Measurements from ENCODE around the gene NT5C3B.
"Not testable (repeated sequence)": the region's sequence is repeated elsewhere in the genome, so short reads cannot be mapped to it uniquely, and the experiment has no call there.

The NT5C3B gene

DNA sequence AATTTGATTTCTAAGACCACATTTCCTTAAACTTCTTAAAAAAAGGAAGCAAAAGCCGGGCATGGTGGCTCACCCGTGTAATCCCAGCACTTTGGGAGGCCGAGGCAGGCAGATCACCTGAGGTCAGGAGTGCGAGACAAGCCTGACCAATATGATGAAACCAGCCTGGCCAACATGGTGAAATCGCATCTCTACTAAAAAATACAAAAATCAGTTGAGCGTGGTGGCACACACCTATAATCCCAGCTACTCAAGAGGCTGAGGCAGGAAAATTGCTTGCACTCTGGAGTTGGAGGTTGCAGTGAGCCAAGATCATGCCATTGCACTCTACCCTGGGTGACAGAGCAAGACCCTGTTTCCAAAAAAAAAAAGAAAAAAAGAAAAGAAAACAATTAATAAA lies 4.7 kb upstream of the NT5C3B start:
- not testable (repeated sequence) for DNase-seq (ENCODE audit: low read depth in 1 of 2, low spot score in 1 of 2)

DNA sequence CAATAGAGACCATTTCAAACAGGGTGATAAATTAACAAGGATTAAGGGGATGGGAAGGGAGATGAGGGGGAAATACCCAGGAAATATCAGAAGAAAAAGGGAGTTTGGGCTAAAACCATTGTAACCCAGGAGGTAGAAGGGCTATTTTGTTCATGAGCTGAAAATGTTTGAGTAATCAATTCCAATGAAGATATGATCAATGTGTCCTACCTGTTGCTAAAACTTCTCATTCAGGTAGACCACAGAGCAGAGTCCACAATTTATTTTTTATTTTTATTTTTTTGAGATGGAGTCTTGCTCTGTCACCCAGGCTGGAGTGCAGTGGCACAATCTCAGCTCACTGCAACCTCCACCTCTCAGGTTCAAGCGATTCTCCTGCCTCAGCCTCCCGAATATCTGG lies 3.4 kb upstream of the NT5C3B start:
- not testable (repeated sequence) for DNase-seq (ENCODE audit: low read depth in 1 of 2, low spot score in 1 of 2)

DNA sequence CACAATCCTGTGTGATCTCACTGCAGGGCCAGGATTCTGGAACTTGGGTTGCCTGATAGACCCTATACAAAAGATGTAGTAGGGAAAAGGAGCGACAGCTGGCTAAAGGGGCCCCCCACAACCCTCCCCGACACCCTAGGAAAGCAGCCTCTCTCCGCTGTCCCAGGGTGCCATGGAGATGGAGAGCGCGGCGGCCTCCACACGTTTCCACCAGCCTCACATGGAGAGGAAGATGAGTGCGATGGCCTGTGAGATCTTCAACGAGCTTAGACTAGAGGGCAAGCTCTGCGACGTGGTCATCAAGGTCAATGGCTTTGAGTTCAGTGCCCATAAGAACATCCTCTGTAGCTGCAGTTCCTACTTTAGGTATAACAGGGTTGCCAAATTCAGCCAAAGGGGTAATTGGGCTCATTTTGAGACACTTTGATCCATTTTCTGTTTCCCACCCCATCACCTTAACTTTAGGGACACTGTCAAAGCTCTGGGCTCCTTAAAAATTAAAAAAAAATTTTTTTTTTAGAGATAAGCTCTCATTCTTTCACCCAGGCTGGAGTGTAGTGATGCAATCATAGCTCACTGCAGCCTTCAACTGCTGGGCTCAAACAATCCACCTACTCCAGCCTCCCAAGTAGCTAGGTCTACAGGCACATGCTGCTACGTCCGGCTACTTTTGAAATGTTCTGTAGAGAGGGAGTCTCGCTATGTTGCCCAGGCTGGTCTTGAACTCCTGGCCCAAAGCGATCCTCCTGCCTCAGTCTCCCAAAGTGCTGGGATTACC lies 1.9 kb upstream of the NT5C3B start, which contains the start of gene KLHL10:
Gene KLHL10 (plus strand): TSS at position 65 of the 778 bp plus-strand sequence. CDS start 108 bp downstream, at position 173.
- no peak for DNase-seq (ENCODE audit: low read depth in 1 of 2, low spot score in 1 of 2)

DNA sequence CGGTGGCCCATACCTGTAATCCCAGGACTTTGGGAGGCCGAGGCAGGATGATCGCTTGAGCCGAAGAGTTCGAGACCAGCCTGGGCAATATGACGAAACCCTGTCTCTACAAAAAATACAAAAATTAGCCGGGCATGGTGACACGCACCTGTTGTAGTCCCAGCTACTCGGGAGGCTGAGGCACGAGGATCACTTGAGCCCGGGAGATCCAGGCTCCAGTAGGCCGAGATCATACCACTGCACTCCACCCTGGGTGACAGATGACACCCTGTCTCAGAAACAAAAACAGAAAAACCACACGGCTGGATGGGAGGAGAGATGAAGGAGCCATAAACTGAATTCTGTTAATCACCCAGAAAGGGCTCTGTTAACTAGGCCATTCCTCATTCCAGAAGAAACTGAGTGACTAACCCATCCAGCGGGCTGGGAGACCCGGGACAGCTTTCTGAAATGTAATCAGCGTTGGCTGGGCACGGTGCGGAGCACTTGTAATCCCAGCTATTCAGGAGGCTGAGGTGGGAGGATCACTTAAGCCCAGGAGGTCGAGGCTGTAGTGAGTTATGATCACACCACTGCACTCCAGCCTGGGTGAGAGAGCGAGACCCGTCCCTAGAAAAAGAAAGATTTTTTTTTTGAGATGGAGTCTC lies 641 bp upstream of the NT5C3B start:
- DNase-seq (ENCODE audit: low read depth in 1 of 2, low spot score in 1 of 2), result no peak

DNA sequence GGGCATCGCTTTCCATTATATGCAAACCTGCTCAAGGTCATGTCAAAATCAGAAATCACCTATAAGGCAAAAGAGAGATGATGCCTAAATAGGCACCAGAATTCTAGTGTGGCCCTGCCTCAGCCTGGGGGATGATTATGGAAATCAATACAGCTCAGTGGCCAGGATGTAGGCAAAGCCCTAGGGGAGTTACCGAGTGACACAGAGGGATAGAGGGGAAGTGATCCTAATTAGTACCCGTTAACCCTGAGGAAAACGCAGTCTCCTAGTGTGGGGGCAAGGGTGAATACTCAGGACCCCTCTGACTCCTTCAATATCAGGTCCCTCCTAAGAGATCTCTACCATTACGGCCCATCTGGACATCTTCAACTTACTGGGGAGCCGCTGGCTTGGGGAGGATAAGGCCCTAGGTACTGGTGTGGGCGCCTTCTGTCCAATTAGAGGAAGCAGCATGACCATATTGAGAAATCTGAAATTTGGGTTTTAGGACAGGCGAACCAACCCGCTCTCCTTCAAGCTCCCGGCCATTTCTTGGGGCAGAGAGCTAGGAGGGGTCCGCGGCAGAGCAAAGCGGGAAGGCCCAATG lies 725 bp downstream of the NT5C3B start:
- DNase-seq (ENCODE audit: low read depth in 1 of 2, low spot score in 1 of 2), result no peak

DNA sequence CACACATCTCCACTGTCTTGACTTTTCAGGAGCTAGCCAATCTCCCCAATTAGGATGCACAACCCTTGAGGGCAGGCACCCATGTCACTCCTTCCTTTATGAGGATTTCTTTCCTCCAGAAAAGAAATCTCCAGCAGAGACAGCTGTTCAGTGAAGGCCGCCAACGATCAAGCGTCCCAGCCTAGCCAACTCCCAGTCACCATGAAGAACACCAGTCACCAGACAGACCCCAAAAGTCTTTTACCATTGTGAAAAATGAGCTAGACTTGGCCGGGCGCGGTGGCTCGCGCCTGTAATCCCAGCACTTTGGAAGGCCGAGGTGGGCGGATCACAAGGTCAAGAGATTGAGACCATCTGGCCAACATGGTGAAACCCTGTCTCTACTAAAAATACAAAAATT lies 6.1 kb downstream of the NT5C3B start:
- not testable (repeated sequence) for DNase-seq (ENCODE audit: low read depth in 1 of 2, low spot score in 1 of 2)

DNA sequence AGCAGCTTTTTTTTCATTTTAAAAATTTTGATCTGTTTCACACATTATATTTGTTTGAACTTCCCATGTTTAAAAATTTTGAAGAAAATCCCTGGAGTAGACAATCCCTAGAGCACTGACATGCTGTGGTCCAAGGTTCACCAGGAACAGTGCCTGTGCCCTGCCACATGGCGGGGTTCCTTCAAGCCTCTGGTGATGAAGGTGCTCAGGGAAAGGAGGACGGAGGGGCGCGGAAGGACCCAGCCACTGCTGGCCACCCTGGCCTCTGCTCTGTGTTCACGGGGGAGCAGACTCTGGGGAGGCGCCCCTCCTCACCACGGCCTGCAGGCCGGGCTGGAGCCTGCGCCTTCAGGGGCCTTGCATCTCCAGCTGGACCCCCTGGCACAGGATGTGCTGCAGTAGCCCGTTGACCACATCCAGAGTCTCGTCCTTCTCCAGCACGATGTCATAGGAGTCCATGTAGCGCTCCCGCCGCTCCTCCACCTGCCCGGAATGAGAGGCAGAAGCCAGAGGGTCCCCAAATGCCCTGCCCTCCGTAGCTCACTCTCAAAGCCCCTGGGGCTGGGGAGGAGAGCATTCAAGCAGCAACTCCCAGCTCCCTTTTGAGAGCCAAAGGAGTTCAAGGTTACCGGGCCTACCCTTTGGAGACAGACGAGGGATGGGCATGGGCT lies 10.7 kb downstream of the NT5C3B start:
- DNase-seq (ENCODE audit: low read depth in 1 of 2, low spot score in 1 of 2), result no peak

DNA sequence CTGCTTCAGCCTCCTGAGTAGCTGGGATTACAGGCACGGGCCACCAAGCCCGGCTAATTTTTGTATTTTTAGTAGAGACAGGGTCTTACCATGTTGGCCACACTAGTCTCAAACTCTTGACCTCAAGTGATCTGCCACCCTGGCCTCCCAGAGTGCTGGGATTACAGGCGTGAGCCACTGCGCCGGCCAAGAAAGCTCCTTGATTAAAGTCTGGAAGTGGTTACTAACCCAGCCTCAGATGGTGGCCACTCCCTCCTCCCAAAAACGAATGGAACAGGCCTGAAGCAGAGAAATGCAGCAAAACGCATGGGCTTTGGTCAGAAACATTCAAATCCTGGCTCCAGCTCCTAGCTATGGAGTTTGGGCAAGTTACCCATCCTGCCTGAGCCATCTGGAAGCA lies 11.9 kb downstream of the NT5C3B start:
- no peak for DNase-seq (ENCODE audit: low read depth in 1 of 2, low spot score in 1 of 2)

DNA sequence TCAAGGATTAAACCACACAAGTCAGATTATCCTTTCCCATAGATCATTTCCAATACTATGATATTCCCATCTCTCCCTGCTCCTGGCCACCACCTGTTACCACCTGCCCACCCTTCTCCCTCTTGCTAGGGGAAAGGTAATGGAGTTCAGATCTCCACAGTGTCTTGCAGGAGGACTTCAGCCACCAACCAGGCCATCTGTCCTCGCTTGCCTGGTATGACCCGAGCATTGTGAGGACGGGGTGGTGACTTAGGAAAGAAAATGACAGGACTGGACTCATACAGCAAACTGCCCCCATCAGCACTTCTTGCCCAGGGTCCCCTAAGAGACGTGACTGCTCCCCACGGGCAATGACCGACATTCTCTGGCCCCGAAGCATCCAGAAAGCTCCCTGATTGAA lies 12.5 kb downstream of the NT5C3B start:
- DNase-seq (ENCODE audit: low read depth in 1 of 2, low spot score in 1 of 2), result no peak

DNA sequence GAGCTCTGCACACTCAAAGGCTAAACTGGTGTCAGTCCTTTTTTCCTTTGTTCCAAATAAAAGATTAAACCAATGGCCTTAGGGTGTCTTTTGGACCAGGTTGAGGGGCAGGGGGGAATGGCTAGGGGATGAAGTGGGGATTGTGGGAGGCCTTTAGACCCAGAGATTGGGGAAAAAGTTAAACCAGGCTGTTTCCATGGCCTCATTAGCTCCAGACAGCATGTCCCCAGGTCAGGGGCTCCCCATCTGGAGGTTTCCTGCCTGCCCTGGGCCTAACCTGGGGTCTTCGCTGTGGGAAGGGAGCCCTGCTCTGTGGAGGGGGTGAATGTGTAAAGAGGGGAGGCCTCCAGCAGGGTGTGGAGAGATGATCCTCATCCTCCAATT lies 12.9 kb downstream of the NT5C3B start:
- DNase-seq (ENCODE audit: low read depth in 1 of 2, low spot score in 1 of 2), result no peak

DNA sequence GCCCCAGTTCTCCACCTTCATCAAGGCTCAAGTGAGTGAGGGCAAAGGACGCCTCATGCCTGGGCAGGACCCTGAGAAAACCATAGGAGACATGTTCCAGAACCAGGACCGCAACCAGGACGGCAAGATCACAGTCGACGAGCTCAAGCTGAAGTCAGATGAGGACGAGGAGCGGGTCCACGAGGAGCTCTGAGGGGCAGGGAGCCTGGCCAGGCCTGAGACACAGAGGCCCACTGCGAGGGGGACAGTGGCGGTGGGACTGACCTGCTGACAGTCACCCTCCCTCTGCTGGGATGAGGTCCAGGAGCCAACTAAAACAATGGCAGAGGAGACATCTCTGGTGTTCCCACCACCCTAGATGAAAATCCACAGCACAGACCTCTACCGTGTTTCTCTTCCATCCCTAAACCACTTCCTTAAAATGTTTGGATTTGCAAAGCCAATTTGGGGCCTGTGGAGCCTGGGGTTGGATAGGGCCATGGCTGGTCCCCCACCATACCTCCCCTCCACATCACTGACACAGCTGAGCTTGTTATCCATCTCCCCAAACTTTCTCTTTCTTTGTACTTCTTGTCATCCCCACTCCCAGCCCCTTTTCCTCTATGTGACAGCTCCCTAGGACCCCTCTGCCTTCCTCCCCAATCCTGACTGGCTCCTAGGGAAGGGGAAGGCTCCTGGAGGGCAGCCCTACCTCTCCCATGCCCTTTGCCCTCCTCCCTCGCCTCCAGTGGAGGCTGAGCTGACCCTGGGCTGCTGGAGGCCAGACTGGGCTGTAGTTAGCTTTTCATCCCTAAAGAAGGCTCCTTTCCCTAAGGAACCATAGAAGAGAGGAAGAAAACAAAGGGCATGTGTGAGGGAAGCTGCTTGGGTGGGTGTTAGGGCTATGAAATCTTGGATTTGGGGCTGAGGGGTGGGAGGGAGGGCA lies 13.6 kb downstream of the NT5C3B start:
- no peak for DNase-seq (ENCODE audit: low read depth in 1 of 2, low spot score in 1 of 2)

DNA sequence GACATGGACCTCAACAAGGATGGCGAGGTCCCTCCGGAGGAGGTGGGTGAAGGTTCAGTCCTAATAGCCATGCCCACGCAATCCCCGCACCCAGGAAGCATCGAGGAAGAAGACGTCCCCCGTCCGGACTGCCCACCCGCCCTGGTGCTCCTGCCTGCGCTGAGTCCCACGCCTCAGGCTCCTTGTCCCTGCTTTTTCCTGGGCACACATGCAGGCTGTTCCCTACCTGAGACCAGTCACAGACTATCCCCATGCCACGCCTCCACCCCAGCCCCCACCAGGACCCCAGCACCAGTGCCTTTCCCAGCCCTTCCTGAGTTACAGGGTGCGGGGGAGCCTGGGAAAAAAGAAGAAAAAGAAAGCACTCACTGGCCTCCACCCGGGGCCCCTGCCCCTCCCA lies 14.3 kb downstream of the NT5C3B start:
- DNase-seq (ENCODE audit: low read depth in 1 of 2, low spot score in 1 of 2), result no peak

DNA sequence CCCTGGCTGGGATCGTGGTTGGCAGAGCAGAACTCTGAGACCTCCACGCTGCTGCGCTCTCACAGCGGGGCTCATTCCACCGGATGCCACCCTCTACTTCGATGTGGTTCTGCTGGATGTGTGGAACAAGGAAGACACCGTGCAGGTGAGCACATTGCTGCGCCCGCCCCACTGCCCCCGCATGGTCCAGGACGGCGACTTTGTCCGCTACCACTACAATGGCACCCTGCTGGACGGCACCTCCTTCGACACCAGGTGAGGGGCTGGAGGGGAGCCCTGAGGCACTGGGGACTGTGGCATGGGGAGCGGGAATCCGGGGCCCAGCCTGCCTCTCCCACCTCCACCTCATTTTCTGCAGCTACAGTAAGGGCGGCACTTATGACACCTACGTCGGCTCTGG lies 18.0 kb downstream of the NT5C3B start:
- DNase-seq (ENCODE audit: low read depth in 1 of 2, low spot score in 1 of 2), result no peak

DNA sequence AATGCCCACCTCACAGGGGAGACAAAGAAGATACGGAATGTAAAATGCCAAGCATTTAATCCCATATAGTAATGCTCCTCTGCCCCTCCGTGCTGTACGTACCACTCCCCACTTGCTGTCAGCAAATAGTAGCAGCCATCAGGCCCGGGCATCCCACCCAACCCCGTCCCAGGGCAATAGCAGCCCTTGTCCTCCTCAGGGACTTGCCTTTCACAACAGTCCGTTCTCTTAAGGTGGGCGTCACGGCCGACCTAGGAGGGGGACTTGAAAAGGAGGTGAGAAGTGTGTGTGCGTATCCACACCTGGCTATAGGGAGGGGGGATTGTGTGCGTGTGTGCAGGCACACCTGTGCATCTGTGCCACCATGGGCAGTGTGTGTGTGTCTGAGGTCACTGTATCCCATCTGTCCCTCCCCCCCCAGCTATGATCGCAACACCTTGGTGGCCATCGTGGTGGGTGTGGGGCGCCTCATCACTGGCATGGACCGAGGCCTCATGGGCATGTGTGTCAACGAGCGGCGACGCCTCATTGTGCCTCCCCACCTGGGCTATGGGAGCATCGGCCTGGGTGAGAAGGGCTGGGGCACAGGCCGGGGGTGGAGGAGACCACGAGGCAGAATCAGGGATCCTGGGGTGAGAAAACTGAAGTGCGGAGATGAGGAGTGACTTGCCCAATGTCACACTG lies 19.3 kb downstream of the NT5C3B start:
- DNase-seq (ENCODE audit: low read depth in 1 of 2, low spot score in 1 of 2), result no peak

DNA sequence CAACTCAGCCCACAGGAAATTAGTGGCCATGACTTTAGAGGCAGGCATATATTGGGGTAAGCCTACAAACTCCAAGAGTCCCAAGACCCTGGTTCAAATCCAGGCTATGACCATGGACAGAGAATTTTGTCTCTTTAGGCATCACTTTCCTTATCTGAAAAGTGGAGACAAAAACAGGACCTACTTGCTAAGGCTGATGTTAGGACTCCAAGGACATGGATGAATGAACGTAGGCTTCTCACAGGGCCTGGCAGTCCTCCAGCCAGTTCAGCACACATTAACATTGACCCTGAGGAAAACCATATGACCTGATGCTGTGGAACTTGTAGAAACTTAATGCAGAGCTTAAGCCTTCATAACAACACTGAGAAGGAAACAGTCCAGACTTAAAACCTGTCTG lies 21.8 kb downstream of the NT5C3B start:
- no peak for DNase-seq (ENCODE audit: low read depth in 1 of 2, low spot score in 1 of 2)

DNA sequence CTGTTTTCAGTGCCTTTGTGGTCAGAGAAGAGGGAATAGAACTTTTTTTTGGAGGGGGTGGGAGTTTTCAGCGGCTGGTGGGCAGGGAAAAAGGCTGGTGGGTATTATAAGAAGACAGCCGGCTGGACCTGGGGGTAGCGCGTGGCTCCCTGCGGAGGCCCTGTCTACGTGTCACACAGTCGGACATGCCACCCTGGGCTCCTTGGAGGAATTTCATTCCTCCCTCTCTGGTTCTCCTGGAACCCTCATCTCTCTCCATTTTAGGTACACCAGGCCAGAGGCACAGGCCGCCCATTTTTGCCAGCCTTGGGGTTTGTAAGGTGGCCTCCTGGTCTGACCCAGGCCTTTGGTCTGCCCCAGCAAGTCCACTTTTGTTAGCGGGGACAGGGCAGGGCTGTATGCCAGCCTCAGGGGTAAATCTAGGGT lies 22.3 kb downstream of the NT5C3B start:
- DNase-seq (ENCODE audit: low read depth in 1 of 2, low spot score in 1 of 2), result no peak

DNA sequence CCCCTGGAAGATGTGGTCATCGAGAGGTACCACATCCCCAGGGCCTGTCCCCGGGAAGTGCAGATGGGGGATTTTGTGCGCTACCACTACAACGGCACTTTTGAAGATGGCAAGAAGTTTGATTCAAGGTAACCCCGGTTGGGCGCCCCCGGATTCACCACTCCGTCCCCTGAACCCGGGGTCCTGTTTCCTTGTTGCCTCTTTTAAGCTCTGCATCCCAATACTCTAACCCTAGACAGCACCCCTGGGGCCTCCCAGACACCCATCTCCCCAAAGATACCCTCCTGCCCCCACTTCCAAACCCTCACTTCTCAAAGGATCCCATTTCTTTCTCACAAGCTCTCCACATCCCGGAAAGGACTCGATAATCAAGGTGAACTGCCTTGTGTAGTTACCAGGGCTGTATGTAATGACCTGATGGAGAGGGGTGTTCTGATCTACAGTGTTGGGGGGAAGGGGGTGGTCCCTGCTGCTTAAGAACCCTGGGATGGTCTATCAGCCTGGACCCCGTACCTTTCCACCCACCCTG lies 22.8 kb downstream of the NT5C3B start:
- no peak for DNase-seq (ENCODE audit: low read depth in 1 of 2, low spot score in 1 of 2)

DNA sequence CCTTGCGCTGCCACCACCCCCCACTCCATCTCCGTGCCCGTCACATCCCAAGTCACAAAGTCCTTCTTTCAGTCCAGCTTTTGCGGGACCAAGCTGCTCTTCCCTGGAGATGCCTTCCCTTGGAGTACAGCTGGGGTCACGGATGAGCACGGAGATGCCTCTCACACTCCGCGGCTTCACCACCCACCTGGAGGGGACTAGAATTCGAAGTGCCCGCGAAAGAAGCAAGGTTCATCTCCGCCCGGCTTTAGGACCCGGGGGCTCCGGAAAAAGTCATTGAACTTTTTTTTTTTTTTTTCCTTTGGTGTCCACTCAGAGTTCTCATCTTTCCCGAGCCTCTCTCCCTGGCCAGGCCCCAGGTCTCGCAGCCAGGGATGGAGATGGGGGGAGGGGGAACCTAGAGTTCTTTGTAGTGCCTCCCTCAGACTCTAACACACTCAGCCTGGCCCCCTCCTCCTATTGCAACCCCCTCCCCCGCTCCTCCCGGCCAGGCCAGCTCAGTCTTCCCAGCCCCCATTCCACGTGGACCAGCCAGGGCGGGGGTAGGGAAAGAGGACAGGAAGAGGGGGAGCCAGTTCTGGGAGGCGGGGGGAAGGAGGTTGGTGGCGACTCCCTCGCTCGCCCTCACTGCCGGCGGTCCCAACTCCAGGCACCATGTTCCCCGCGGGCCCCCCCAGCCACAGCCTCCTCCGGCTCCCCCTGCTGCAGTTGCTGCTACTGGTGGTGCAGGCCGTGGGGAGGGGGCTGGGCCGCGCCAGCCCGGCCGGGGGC lies 23.5 kb downstream of the NT5C3B start, which contains the start of gene FKBP10:
Gene FKBP10 (plus strand): TSS at position 624 of the 771 bp plus-strand sequence. CDS start 31 bp downstream, at position 655.
- peak in 1 of 2 donors; percentile 17 for DNase-seq (ENCODE audit: low read depth in 1 of 2, low spot score in 1 of 2)

Measured in activated T-helper 1 cell treated with anti-CD3 and anti-CD28 coated beads, Interleukin-2, amount 50 U/mL, for 16 hours (primary cell).